BLaER1 (cell line): ENCODE data around the gene CMTM4.
"Not testable (repeated sequence)": the region's sequence is repeated elsewhere in the genome, so short reads cannot be mapped to it uniquely, and the experiment has no call there.

Experiments used
- H3K27ac ChIP-seq: shearing (Covaris generic); formaldehyde crosslinking; 2 replicates; pipeline ENCODE4 v1.8.1; 2022
- H3K27me3 ChIP-seq: shearing (Covaris generic); formaldehyde crosslinking; 2 replicates; pipeline ENCODE4 v1.8.1; 2022
- H3K36me3 ChIP-seq: shearing (Covaris generic); formaldehyde crosslinking; 2 replicates; pipeline ENCODE4 v1.8.1; 2022
- H3K4me1 ChIP-seq: shearing (Covaris generic); formaldehyde crosslinking; 2 replicates; pipeline ENCODE4 v1.8.1; 2022
- H3K4me2 ChIP-seq: shearing (Covaris generic); formaldehyde crosslinking; 2 replicates; pipeline ENCODE4 v1.8.1; 2022
- H3K4me3 ChIP-seq: shearing (Covaris generic); formaldehyde crosslinking; 2 replicates; pipeline ENCODE4 v1.8.1; 2022
- H3K9ac ChIP-seq: shearing (Covaris generic); formaldehyde crosslinking; 2 replicates; pipeline ENCODE4 v1.8.1; 2022
- H3K9me3 ChIP-seq: shearing (Covaris generic); formaldehyde crosslinking; 2 replicates; pipeline ENCODE4 v1.8.1; 2022
- H4K20me1 ChIP-seq: shearing (Covaris generic); formaldehyde crosslinking; 2 replicates; pipeline ENCODE4 v1.8.1; 2022
- Cebpa-rat ChIP-seq: shearing (Covaris generic); IDR thresholded peaks from 2 replicates; pipeline ENCODE4 v1.8.1; 2022

The CMTM4 gene

DNA sequence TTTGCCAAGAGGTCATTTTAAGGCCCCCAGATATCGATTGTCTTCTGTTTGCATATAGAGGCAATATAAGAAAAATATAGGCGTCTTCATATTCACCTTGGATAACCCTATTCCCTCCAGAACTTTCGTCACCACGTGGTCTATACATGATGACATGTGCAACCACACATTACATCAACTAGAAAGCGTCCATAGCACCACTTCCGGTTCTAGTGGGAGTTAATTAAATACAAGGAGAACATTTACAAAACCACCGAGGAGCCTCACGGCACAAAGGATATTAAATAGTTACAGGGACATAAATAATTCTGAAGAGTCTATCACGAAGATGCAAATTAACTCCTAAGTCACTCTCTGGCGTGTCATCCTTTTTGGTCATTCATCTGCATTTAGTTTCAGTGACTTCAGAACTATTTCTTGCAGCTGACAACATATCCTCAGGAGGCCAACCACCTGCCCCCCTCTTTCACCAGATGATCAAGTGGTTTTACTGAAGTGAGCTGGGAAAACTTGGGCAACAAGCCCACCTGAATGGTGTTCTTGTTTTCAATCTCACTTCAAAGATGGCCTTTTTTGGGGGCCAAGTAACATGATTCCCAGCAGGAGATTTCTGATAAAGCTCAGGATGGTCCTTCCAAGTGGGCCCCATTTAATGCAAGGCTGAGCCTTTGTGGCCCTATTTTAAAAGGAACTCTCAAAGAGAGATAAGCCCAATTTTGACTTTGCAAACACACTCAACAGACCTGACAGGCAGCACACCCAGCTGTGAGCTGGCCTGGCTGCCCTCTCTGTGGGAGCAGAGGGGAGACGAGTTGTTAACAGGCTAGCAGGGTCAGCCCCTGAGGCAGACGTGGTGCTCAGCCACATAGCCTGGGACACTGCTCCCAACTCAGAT lies 76.8 kb downstream of the CMTM4 start:
- no peak for TF ChIP-seq Cebpa-rat
- Histone ChIP-seq H3K27me3 (no peaks in the 10 kb centered on the region), H3K9me3 (no peaks in the 10 kb centered on the region), H3K4me2 (peak overlapping the region; percentile 35; the same call in 1 of the 2 replicates), H3K36me3 (peaks cover 21% of the 10 kb centered on the region), H3K4me3 (no peak overlapping the region), H4K20me1 (0 out of 2 replicates have a peak, but pooled peaks cover 2% of the 10 kb centered on the region), H3K9ac (no peak overlapping the region), H3K27ac (no peak overlapping the region), H3K4me1 (peaks cover 29% of the 10 kb centered on the region)

DNA sequence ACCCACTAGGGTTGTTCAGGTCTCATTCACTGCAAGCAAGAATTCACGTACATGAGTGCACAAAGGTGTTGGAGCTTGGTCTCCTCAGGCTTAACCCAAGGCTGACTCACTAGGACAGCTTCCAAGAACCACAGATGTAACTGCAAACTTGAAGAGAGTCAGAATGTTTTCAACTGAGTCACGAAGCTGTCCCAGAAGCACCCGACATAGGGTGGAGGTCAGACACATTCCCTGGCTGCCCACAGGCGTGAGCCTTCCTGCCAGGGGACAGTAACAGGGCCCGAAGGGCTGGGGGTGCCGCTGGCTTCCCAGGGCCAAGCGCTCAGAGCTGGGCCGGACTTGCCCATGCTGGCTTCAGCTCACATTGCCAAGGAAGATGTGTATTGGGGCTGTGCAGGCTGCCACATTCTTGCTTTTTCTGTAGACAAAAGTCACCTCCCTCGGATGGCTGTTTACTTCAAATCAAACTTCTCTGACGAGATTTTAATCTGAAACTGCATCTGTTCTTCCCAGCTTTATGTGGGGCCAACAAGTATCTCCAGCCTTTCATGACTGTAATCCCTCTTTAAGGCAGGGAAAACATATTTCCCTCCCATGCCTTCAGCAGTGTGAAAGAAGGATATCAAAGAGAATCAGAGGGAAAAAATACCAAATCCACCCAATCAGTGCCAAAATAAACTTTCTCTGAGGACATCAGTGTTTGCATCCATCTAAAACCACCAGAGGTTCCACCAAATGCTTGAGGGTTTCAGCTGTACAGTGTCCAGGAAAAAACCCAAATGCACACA lies 77.8 kb downstream of the CMTM4 start:
- Histone ChIP-seq H3K9me3 (no peaks in the 10 kb centered on the region), H3K27ac (no peak overlapping the region), H3K4me1 (peaks cover 29% of the 10 kb centered on the region), H3K27me3 (no peaks in the 10 kb centered on the region), H3K4me2 (no peak overlapping the region), H3K4me3 (no peak overlapping the region), H4K20me1 (0 out of 2 replicates have a peak, but pooled peaks cover 10% of the 10 kb centered on the region), H3K9ac (no peak overlapping the region), H3K36me3 (peaks cover 31% of the 10 kb centered on the region)
- TF ChIP-seq Cebpa-rat, result no peak

DNA sequence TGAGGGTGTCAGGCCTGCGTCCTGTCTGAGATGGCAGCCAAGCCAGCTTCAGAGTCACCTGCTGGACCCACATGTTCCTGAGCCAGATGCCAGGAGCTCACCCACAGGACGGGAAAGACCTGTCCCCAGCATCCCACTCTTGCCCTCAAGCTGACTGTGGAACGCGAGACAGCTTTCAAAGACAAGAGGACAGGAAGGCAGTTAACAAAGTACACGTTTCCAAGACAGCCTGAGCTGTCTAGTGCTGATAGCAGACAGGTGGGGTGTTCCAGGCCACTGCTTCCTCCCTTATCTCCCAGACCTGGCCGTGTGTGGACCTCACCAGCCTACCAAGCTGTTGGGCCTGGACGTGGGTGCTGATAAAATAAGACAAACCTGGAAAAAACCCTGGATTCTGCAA lies 78.8 kb downstream of the CMTM4 start:
- H4K20me1 ChIP-seq, result peaks cover 18% of the 10 kb centered on the region
- no peaks in the 10 kb centered on the region for H3K9me3 ChIP-seq
- no peak overlapping the region for H3K4me2 ChIP-seq
- peaks cover 25% of the 10 kb centered on the region for H3K4me1 ChIP-seq
- no peak overlapping the region for H3K27ac ChIP-seq
- no peaks in the 10 kb centered on the region for H3K27me3 ChIP-seq
- peaks cover 41% of the 10 kb centered on the region for H3K36me3 ChIP-seq
- no peak overlapping the region for H3K9ac ChIP-seq
- no peak overlapping the region for H3K4me3 ChIP-seq
- no peak for TF ChIP-seq Cebpa-rat

DNA sequence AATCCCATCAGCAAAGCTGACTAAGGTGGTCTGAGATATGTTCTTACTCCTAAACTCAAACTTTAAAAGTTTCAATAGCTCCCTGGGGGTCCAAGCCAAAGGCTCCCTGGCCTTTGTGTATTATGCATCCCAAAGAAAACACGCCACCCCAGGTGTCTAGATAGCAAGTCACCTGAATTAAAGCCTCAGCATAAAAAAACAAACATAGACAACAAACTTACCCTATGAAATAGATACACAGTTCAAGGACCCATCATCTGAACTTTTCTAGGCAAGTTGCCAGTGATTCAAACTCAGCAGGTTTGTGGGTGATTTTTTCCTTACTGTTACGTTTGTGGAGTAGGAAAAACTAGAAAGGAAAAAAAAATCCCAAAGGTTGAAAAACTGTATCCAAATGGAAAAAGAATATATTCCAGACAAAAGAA lies 79.5 kb downstream of the CMTM4 start:
- H3K9me3 ChIP-seq, result no peaks in the 10 kb centered on the region
- H3K4me3 ChIP-seq, result no peak overlapping the region
- H3K36me3 ChIP-seq, result peaks cover 46% of the 10 kb centered on the region
- H4K20me1 ChIP-seq, result peaks cover 25% of the 10 kb centered on the region
- no peak overlapping the region for H3K9ac ChIP-seq
- TF ChIP-seq Cebpa-rat, result no peak
- no peak overlapping the region for H3K27ac ChIP-seq
- H3K4me2 ChIP-seq, result no peak overlapping the region
- no peaks in the 10 kb centered on the region for H3K27me3 ChIP-seq
- H3K4me1 ChIP-seq, result peaks cover 18% of the 10 kb centered on the region

DNA sequence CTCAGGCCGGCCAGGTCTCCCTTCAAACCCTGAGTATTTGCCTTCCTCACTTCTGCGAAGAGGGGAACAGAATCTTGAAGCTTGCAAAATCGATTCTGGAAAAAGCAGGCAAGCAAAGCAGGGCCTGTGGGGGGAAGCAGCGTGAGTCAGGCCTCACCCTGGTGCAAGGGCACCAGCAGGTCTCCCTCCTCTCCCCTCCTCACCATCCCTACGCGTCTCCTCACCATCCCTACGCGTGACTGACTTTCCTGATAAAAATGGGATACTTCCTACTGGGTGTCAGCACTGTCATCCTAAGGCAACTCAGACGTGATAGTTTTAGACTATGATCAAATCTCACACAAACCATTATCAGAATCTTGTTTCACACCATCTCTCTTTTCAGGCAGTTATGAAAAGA lies 80.0 kb downstream of the CMTM4 start:
- H3K4me1 ChIP-seq, result peaks cover 15% of the 10 kb centered on the region
- no peak overlapping the region for H3K9ac ChIP-seq
- no peak overlapping the region for H3K4me2 ChIP-seq
- H4K20me1 ChIP-seq, result peaks cover 30% of the 10 kb centered on the region
- no peaks in the 10 kb centered on the region for H3K27me3 ChIP-seq
- peaks cover 46% of the 10 kb centered on the region for H3K36me3 ChIP-seq
- no peak for TF ChIP-seq Cebpa-rat
- no peaks in the 10 kb centered on the region for H3K9me3 ChIP-seq
- no peak overlapping the region for H3K27ac ChIP-seq
- H3K4me3 ChIP-seq, result no peak overlapping the region

DNA sequence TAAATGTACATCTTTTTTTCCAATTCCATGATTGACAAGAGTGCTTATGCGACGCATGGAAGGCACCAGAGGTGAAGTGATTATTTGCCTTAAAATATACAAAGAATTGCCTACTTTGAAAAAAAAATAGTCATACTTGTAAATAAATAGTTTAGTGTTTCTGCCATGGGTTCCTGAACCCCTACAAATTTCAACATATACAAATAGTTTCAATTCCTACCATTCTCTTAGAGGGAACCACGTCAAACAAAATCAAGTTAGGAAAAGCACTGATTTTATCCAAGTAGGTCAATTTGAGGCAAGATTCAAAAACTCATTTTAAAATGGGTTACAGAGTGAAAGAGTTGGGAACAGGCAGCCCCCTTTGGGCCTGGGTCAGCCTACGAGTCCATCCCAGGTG lies 80.4 kb downstream of the CMTM4 start:
- Histone ChIP-seq H3K36me3 (peaks cover 47% of the 10 kb centered on the region), H4K20me1 (peaks cover 34% of the 10 kb centered on the region), H3K4me1 (peaks cover 15% of the 10 kb centered on the region), H3K9me3 (no peaks in the 10 kb centered on the region), H3K4me3 (no peak overlapping the region), H3K9ac (no peak overlapping the region), H3K4me2 (no peak overlapping the region), H3K27ac (no peak overlapping the region), H3K27me3 (no peaks in the 10 kb centered on the region)
- TF ChIP-seq Cebpa-rat, result no peak

DNA sequence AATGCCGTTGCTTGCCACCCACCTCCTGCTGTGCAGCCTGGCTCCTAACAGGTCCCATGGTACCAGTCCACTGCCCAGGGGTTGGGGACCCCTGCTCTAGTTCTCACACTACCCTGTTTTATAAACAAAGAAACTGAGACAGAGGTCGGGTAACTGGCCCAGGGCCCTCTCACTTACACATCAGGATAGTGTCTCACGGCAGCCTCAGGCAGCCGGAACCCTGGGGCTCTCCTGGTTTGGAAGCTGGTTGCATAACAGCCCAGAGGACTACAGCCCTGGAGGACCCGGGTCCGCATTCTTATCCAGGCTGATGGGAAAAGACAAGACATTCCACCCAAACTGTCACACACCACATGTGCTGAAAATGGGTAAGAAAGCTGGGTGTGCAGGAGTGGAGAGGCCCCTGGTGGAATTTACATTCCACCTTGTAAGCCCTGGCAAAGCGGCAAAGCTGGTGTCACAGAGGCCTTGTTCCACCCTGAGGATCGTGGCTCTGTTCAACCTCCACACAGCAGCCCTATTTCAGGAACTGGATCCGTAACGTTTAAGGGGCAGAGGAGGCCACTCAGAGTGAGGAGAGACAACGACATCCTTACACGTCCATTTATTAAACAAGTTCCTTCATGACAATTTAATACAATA lies 82.3 kb downstream of the CMTM4 start:
- Histone ChIP-seq H3K36me3 (peaks cover 66% of the 10 kb centered on the region), H3K9me3 (no peaks in the 10 kb centered on the region), H3K27me3 (no peaks in the 10 kb centered on the region), H4K20me1 (peaks cover 53% of the 10 kb centered on the region), H3K27ac (no peak overlapping the region), H3K4me2 (no peak overlapping the region), H3K9ac (no peak overlapping the region), H3K4me1 (peaks cover 14% of the 10 kb centered on the region), H3K4me3 (no peak overlapping the region)
- no peak for TF ChIP-seq Cebpa-rat

DNA sequence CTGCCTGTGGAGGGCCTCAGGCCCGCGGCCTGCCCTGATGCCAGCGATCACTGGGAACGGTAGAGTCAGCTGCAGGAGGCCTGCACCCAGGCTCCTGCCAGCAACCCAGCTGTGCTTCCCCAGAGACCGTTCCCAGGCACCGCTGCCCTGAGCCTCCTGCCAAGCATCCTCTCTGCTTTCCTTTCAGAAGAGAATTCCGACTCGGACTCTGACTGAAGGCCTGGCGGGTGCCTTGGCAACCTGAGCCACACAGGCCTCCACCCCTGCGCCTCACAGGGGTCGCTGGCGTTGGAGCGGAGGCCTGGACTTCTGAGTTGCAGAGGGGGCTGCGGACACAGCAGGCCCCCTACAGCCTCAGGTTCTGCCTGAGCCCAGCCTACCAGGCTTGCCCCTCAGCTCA lies 84.1 kb downstream of the CMTM4 start:
- Histone ChIP-seq H3K4me3 (no peak overlapping the region), H3K27me3 (no peaks in the 10 kb centered on the region), H3K9ac (no peak overlapping the region), H3K4me2 (no peak overlapping the region), H4K20me1 (peaks cover 71% of the 10 kb centered on the region), H3K27ac (no peak overlapping the region), H3K9me3 (no peaks in the 10 kb centered on the region), H3K4me1 (peaks cover 27% of the 10 kb centered on the region), H3K36me3 (peaks cover 70% of the 10 kb centered on the region)
- TF ChIP-seq Cebpa-rat, result no peak

DNA sequence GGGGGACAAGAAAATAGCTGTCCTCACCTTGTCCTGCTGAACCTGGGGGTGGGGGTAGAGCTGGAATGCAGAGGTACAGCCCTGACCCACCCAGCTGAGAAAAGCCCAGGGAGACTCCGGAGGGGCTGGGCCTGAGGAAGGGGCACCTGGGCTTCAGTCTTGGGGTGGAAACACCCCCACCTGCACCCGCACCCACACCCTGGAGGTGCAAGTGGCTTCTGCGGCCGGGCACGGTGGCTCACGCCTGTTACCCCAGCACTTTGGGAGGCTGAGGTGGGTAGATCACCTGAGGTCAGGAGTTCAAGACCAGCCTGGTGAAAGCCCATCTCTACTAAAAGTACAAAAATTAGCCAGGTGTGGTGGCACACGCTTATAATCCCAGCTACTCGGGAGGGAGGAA lies 84.6 kb downstream of the CMTM4 start:
- Histone ChIP-seq H3K36me3 (peaks cover 70% of the 10 kb centered on the region), H3K4me1 (peaks cover 33% of the 10 kb centered on the region), H4K20me1 (peaks cover 76% of the 10 kb centered on the region)
- not testable (repeated sequence) for H3K9ac ChIP-seq, H3K27ac ChIP-seq, H3K27me3 ChIP-seq, H3K9me3 ChIP-seq, H3K4me2 ChIP-seq, H3K4me3 ChIP-seq
